Nephron (organoid): ENCODE data around the gene CYP3A7.
A peak's percentile ranks its signal among the peaks of the same experiment; 100 is the strongest.
"Not testable (repeated sequence)": the region's sequence is repeated elsewhere in the genome, so short reads cannot be mapped to it uniquely, and the experiment has no call there.

Experiments
- H3K27ac Mint-ChIP-seq, 3 experiments: 2 replicates each; pipeline ENCODE4 v1.8.0; 2020; ENCODE audit warnings: mixed read lengths in 3 of 3, mild to moderate bottlenecking in 2 of 3, moderate library complexity in 1 of 3
- H3K27me3 Mint-ChIP-seq: 2 replicates; pipeline ENCODE4 v1.8.0; 2021; ENCODE audit warnings: low read depth, mild to moderate bottlenecking, moderate library complexity, mixed read lengths
- H3K36me3 Mint-ChIP-seq: 2 replicates; pipeline ENCODE4 v1.8.0; 2020; ENCODE audit warnings: low read depth, mixed read lengths
- H3K4me1 Mint-ChIP-seq: 2 replicates; pipeline ENCODE4 v1.8.0; 2020; ENCODE audit warnings: mixed read lengths
- H3K4me3 Mint-ChIP-seq, 3 experiments: 2 replicates each; pipeline ENCODE4 v1.8.0; 2020; ENCODE audit warnings: mild to moderate bottlenecking in 3 of 3, mixed read lengths in 3 of 3, moderate library complexity in 2 of 3
- H3K9me3 Mint-ChIP-seq: 2 replicates; pipeline ENCODE4 v1.8.0; 2020; ENCODE audit warnings: mixed read lengths
- TF ChIP-seq, protein P1 (sequence below), 3 experiments: fragments of 200-600 bp; sonication (generic); IDR thresholded peaks; one replicate each; pipeline ENCODE4 v1.5.0; 2021; ENCODE audit warnings: antibody characterized with exemption in 3 of 3; ENCODE audit not compliant: unreplicated experiment in 3 of 3

Gene CYP3A7

GRCh38 chr7:99729486-99730237 lies 5.3 kb downstream of the CYP3A7 start:
- H3K27ac Mint-ChIP-seq, result peak overlapping the region in 1 of 3 experiments; percentile 18
- H3K27me3 Mint-ChIP-seq, result no peaks in the 10 kb centered on the region
- no peaks in the 10 kb centered on the region for H3K36me3 Mint-ChIP-seq
- H3K4me3 Mint-ChIP-seq, result no peak overlapping the region
- H3K4me1 Mint-ChIP-seq, result peaks cover under 1% of the 10 kb centered on the region
- TF ChIP-seq, protein P1, sequence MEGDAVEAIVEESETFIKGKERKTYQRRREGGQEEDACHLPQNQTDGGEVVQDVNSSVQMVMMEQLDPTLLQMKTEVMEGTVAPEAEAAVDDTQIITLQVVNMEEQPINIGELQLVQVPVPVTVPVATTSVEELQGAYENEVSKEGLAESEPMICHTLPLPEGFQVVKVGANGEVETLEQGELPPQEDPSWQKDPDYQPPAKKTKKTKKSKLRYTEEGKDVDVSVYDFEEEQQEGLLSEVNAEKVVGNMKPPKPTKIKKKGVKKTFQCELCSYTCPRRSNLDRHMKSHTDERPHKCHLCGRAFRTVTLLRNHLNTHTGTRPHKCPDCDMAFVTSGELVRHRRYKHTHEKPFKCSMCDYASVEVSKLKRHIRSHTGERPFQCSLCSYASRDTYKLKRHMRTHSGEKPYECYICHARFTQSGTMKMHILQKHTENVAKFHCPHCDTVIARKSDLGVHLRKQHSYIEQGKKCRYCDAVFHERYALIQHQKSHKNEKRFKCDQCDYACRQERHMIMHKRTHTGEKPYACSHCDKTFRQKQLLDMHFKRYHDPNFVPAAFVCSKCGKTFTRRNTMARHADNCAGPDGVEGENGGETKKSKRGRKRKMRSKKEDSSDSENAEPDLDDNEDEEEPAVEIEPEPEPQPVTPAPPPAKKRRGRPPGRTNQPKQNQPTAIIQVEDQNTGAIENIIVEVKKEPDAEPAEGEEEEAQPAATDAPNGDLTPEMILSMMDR (IDR thresholded peaks at IDR 0.05; ENCODE audit: unreplicated experiment in 3 of 3), result no peak
- no peaks in the 10 kb centered on the region for H3K9me3 Mint-ChIP-seq

DNA sequence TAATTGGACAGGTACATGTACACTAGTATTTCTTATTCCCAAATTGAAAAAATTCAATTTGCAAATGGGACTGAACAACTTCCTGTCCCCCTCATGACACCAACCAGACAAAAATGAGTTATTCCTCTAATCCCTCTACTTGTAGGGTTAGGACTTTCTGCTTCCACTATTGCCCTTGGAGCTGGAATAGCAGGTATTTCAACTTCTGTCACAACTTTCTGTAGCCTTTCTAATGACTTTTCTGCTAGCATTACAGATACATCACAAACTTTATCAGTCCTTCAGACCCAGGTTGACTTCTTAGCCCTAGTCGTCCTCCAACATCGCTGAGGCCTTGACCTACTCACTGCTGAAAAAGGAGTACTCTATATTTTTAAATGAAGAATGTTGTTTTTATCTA lies 6.4 kb downstream of the CYP3A7 start:
- TF ChIP-seq, protein P1 (IDR thresholded peaks at IDR 0.05; ENCODE audit: unreplicated experiment in 3 of 3), result no peak
- Mint-ChIP-seq H3K36me3 (no peaks in the 10 kb centered on the region), H3K27me3 (no peaks in the 10 kb centered on the region), H3K4me1 (no peaks in the 10 kb centered on the region), H3K9me3 (no peaks in the 10 kb centered on the region), H3K4me3 (no peak overlapping the region), H3K27ac (no peak overlapping the region)

DNA sequence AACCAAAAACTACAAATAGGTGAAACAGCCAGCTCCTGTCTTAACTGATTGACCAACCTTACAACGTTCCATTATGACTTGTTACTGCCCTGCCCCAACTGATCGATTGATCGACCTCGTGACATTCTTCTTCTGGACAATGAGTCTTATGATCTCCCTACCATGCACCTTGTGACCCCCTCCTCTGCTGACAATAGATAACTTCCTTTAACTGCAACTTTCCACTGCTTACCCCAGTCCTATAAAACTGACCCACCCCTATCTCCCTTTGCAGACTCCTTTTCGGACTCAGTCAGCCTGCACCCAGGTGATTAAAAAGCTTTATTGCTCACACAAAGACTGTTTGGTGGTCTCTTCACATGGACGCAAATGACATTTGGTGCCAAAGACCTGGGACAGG lies 11.8 kb downstream of the CYP3A7 start:
- not testable (repeated sequence) for H3K36me3 Mint-ChIP-seq, H3K4me3 Mint-ChIP-seq, H3K9me3 Mint-ChIP-seq, H3K27me3 Mint-ChIP-seq, H3K27ac Mint-ChIP-seq
- peaks cover 18% of the 10 kb centered on the region for H3K4me1 Mint-ChIP-seq

GRCh38 chr7:99720800-99721595 lies 14.0 kb downstream of the CYP3A7 start:
- peaks cover 4% of the 10 kb centered on the region for H3K9me3 Mint-ChIP-seq
- H3K27ac Mint-ChIP-seq, result peak overlapping the region; percentile 70 to 84 (median 70)
- H3K4me3 Mint-ChIP-seq, result no peak overlapping the region
- peaks cover 18% of the 10 kb centered on the region for H3K4me1 Mint-ChIP-seq
- H3K27me3 Mint-ChIP-seq, result peaks cover 6% of the 10 kb centered on the region
- TF ChIP-seq, protein P1 (IDR thresholded peaks at IDR 0.05; ENCODE audit: unreplicated experiment in 3 of 3), result no peak
- no peaks in the 10 kb centered on the region for H3K36me3 Mint-ChIP-seq

GRCh38 chr7:99719996-99720769 lies 14.8 kb downstream of the CYP3A7 start:
- H3K9me3 Mint-ChIP-seq, result peaks cover 4% of the 10 kb centered on the region
- no peaks in the 10 kb centered on the region for H3K36me3 Mint-ChIP-seq
- H3K27ac Mint-ChIP-seq, result peak overlapping the region; percentile 70 to 84 (median 70)
- TF ChIP-seq, protein P1 (IDR thresholded peaks at IDR 0.05; ENCODE audit: unreplicated experiment in 3 of 3), result no peak
- peaks cover 6% of the 10 kb centered on the region for H3K27me3 Mint-ChIP-seq
- peaks cover 18% of the 10 kb centered on the region for H3K4me1 Mint-ChIP-seq
- H3K4me3 Mint-ChIP-seq, result no peak overlapping the region

- Mint-ChIP-seq H3K27me3 (peaks cover 3% of the 10 kb centered on the region), H3K27ac (no peak overlapping the region), H3K4me3 (no peak overlapping the region), H3K9me3 (peaks cover 4% of the 10 kb centered on the region), H3K4me1 (no peaks in the 10 kb centered on the region), H3K36me3 (no peaks in the 10 kb centered on the region)
- TF ChIP-seq, protein P1 (IDR thresholded peaks at IDR 0.05; ENCODE audit: unreplicated experiment in 3 of 3), result no peak
Observed at GRCh38 chr7:99713995-99714570, 20.9 kb downstream of the CYP3A7 start.
